HCT116 (cell line): ENCODE measurements around the gene C10orf88. TPM values are rescaled to one million over a fixed set of nuclear protein-coding genes. Genes with fewer than 3 reads are reported as not detected.

Source experiments
- ATAC-seq: fragments of 200-7000 bp; cut with Tn5 transposase; 2 replicates; pipeline ENCODE4 v1.9.1; 2020; ENCODE audit warnings: mild to moderate bottlenecking, moderate library complexity
- Bru-seq: library from RNA; stranded (reverse); fragments of 400-500 nt; gene quantifications from one replicate; lab custom pipeline; 2021; lab: Mats Ljungman, UMichigan
- BruChase-seq, 2 experiments: library from RNA; stranded (reverse); fragments of 400-500 nt; gene quantifications; one replicate each; lab custom pipeline; 2021; lab: Mats Ljungman, UMichigan
- BruUV-seq: library from RNA; stranded (reverse); fragments of 400-500 nt; replicated peaks from 2 replicates; lab custom pipeline; 2021; lab: Mats Ljungman, UMichigan
- CTCF ChIA-PET: fragments of 300-600 bp; sonication (Branson Sonifier 250); formaldehyde crosslinking; loops from one replicate; lab custom pipeline; 2021; ENCODE audit warnings: antibody characterized with exemption; lab: Charles Lee
- POLR2A ChIA-PET: fragments of 300-600, 350-600 bp; sonication (Branson Sonifier 250); formaldehyde crosslinking; loops from one replicate; lab custom pipeline; 2021; ENCODE audit warnings: antibody characterized with exemption; lab: Charles Lee
- RAD21 ChIA-PET, 2 experiments: fragments of 300-600 bp; sonication (Branson Sonifier 250); formaldehyde crosslinking; loops; one replicate each; lab custom pipeline; 2023; ENCODE audit warnings: low total read pairs in 2 of 2; ENCODE audit not compliant: uncharacterized antibody in 2 of 2, unreplicated experiment in 2 of 2, low non-redundant PET in 1 of 2; lab: Charles Lee
- DNase-seq: peaks from one replicate; pipeline ENCODE4 v3.0.0-alpha.2; 2010; ENCODE audit warnings: low read depth, low spot score
- H2AFZ ChIP-seq: fragments of 200-600 bp; shearing (Covaris generic), sonication (generic); 2 replicates; pipeline ENCODE4 v1.6.1; 2017; ENCODE audit warnings: low read depth, mixed run types, mixed read lengths, antibody characterized with exemption, low read length; ENCODE audit not compliant: poor library complexity, severe bottlenecking
- H3K27ac ChIP-seq: 2 replicates; pipeline ENCODE4 v1.5.1; 2012; ENCODE audit warnings: low read depth, low read length
- H3K27me3 ChIP-seq: fragments of 200-600 bp; sonication (generic); 2 replicates; pipeline ENCODE4 v1.6.1; 2016; ENCODE audit warnings: mixed run types, low read length, mixed read lengths; ENCODE audit not compliant: insufficient read depth
- H3K36me3 ChIP-seq, 2 experiments: fragments of 200-500 bp in 1 of 2; fragments of 200-600 bp in 1 of 2; sonication (Bioruptor generic) in 1 of 2; sonication (generic) in 1 of 2; 2 replicates each; pipeline versions ENCODE4 v1.5.1 to v1.6.1; 2014 to 2016; ENCODE audit warnings: low read length in 2 of 2, inconsistent platforms in 1 of 2, mixed read lengths in 1 of 2, mixed run types in 1 of 2; ENCODE audit not compliant: insufficient read depth in 2 of 2, control insufficient read depth in 1 of 2
- H3K4me1 ChIP-seq, 2 experiments: fragments of 200-600 bp in 1 of 2; sonication (generic) in 1 of 2; 2 replicates each; pipeline versions ENCODE4 v1.5.1 to v1.6.1; 2012 to 2017; ENCODE audit warnings: low read length in 2 of 2, inconsistent platforms in 1 of 2, mild to moderate bottlenecking in 1 of 2, mixed read lengths in 1 of 2, mixed run types in 1 of 2, moderate library complexity in 1 of 2; ENCODE audit not compliant: insufficient read depth in 2 of 2, control insufficient read depth in 1 of 2
- H3K4me2 ChIP-seq: fragments of 200-600 bp; sonication (generic); 2 replicates; pipeline ENCODE4 v1.6.1; 2017; ENCODE audit warnings: mixed run types, low read length, mixed read lengths
- H3K4me3 ChIP-seq, 2 experiments: fragments of 200-600 bp in 1 of 2; sonication (generic) in 1 of 2; replicated peaks in 1 of 2; 2 replicates each; pipeline ENCODE4 v1.5.1; 2011 to 2016; ENCODE audit warnings: low read length in 2 of 2, control low read depth in 1 of 2, low read depth in 1 of 2, mild to moderate bottlenecking in 1 of 2, mixed read lengths in 1 of 2, mixed run types in 1 of 2
- H3K79me2 ChIP-seq: fragments of 200-600 bp; sonication (generic); 2 replicates; pipeline ENCODE4 v1.6.1; 2017; ENCODE audit warnings: mild to moderate bottlenecking, mixed run types, low read length, moderate library complexity, mixed read lengths; ENCODE audit not compliant: insufficient read depth
- H3K9ac ChIP-seq: fragments of 200-600 bp; sonication (generic); 2 replicates; pipeline ENCODE4 v1.6.1; 2016; ENCODE audit warnings: low read length, mixed read lengths
- H3K9me2 ChIP-seq: fragments of 200-600 bp; sonication (generic), shearing (Covaris generic); 2 replicates; pipeline ENCODE4 v1.6.1; 2017; ENCODE audit warnings: mixed run types, mild to moderate bottlenecking, moderate library complexity; ENCODE audit not compliant: insufficient read depth
- H3K9me3 ChIP-seq, 2 experiments: fragments of 200-500 bp in 1 of 2; fragments of 200-600 bp in 1 of 2; sonication (Bioruptor generic) in 1 of 2; sonication (generic) in 1 of 2; 2 replicates each; pipeline ENCODE4 v1.6.1; 2014 to 2017; ENCODE audit warnings: low read length in 2 of 2, mixed read lengths in 2 of 2, inconsistent platforms in 1 of 2, low read depth in 1 of 2, mild to moderate bottlenecking in 1 of 2, mixed run types in 1 of 2, moderate library complexity in 1 of 2; ENCODE audit not compliant: control insufficient read depth in 1 of 2, insufficient read depth in 1 of 2
- H4K20me1 ChIP-seq: fragments of 200-600 bp; sonication (generic), shearing (Covaris generic); 2 replicates; pipeline ENCODE4 v1.6.1; 2017; ENCODE audit warnings: mixed run types, mild to moderate bottlenecking, moderate library complexity; ENCODE audit not compliant: insufficient read depth
- CBX3 ChIP-seq: IDR thresholded peaks from 2 replicates; pipeline ENCODE4 v1.6.1; 2012; ENCODE audit warnings: low read depth
- CTCF ChIP-seq, 3 experiments: fragments of 200-600 bp in 1 of 3; sonication (generic) in 1 of 3; IDR thresholded peaks in 2 of 3; conservative IDR thresholded peaks in 1 of 3; 2 replicates each; pipeline ENCODE4 v1.5.1; 2012 to 2017; ENCODE audit warnings: low read depth in 2 of 3, low read length in 2 of 3, antibody characterized with exemption in 1 of 3, borderline replicate concordance in 1 of 3, control low read depth in 1 of 3, mild to moderate bottlenecking in 1 of 3, mixed read lengths in 1 of 3, mixed run types in 1 of 3, moderate library complexity in 1 of 3; ENCODE audit not compliant: insufficient read depth in 1 of 3
- EZH2 ChIP-seq: fragments of 200-600 bp; sonication (generic); IDR thresholded peaks from 2 replicates; pipeline ENCODE4 v1.6.1; 2017; ENCODE audit warnings: antibody characterized with exemption, mixed run types
- EZH2phosphoT487 ChIP-seq: fragments of 200-600 bp; IDR thresholded peaks from 2 replicates; pipeline ENCODE4 v1.6.1; 2018; ENCODE audit warnings: antibody characterized with exemption, borderline replicate concordance
- JUND ChIP-seq: IDR thresholded peaks from 2 replicates; pipeline ENCODE4 v1.6.1; 2012
- MAX ChIP-seq: IDR thresholded peaks from 2 replicates; pipeline ENCODE4 v1.6.1; 2012
- POLR2A ChIP-seq: IDR thresholded peaks from 2 replicates; pipeline ENCODE4 v1.7.0; 2011; ENCODE audit warnings: borderline replicate concordance; ENCODE audit not compliant: insufficient read depth, insufficient read length; ENCODE audit errors: extremely low read depth
- POLR2AphosphoS5 ChIP-seq: IDR thresholded peaks from 2 replicates; pipeline ENCODE4 v1.6.1; 2011; ENCODE audit warnings: mild to moderate bottlenecking, low read depth, low read length, moderate library complexity
- SIN3A ChIP-seq: IDR thresholded peaks from 2 replicates; pipeline ENCODE4 v1.6.1; 2012; ENCODE audit warnings: low read depth
- TCF7L2 ChIP-seq: IDR thresholded peaks from 2 replicates; pipeline ENCODE4 v1.7.0; 2011; ENCODE audit warnings: borderline replicate concordance, inconsistent platforms; ENCODE audit not compliant: insufficient read depth, insufficient read length; ENCODE audit errors: extremely low read depth
- YY1 ChIP-seq: IDR thresholded peaks from 2 replicates; pipeline ENCODE4 v1.6.1; 2011; ENCODE audit warnings: low read length, low read depth, moderate library complexity, mild to moderate bottlenecking; ENCODE audit not compliant: insufficient replicate concordance; ENCODE audit errors: extremely low read depth
- ZBTB33 ChIP-seq: IDR thresholded peaks from 2 replicates; pipeline ENCODE4 v1.6.1; 2011; ENCODE audit warnings: mild to moderate bottlenecking, low read length, moderate library complexity; ENCODE audit not compliant: insufficient replicate concordance; ENCODE audit errors: extremely low read depth
- ZFX ChIP-seq: fragments of 450-650 bp; IDR thresholded peaks from 2 replicates; pipeline ENCODE4 v1.6.1; 2017
- ZNF274 ChIP-seq: fragments of 200-500 bp; sonication (Bioruptor generic); IDR thresholded peaks from 2 replicates; pipeline ENCODE4 v1.6.1; 2014; ENCODE audit warnings: mild to moderate bottlenecking, low read depth, low read length, inconsistent platforms
- intact Hi-C: fragments of 100-400 bp; cut with micrococcal nuclease; formaldehyde crosslinking; loops from 2 replicates; pipeline ENCODE4 v1.10.0; 2022
- long read RNA-seq: library from polyadenylated mRNA; unstranded; transcript quantifications from one replicate; pipeline ENCODE4 v2.0.0, GENCODE V29; 2021; ENCODE audit not compliant: unreplicated experiment
- polyA plus RNA-seq: library from polyadenylated mRNA; unstranded; fragments of >200 nt; gene quantifications from 2 replicates; pipeline ENCODE4 v1.2.1, GENCODE V29; 2012; ENCODE audit warnings: missing spikeins
- total RNA-seq: library from RNA; stranded (reverse); gene quantifications from one replicate; pipeline ENCODE4 v1.2.1, GENCODE V29; 2021; ENCODE audit not compliant: unreplicated experiment
- TF ChIP-seq, protein P1 (sequence below): IDR thresholded peaks from 2 replicates; pipeline ENCODE4 v1.6.1; 2012; ENCODE audit warnings: low read depth

C10orf88 gene
- total RNA-seq (16.2 TPM), Bru-seq, nascent RNA (percentile 87 among the genes with signal in this experiment), BruChase-seq, experiment 1, labeled RNA remaining after a 6-hour chase (percentile 75 among the genes with signal in this experiment), BruChase-seq, experiment 2, labeled RNA remaining after a 2-hour chase (percentile 84 among the genes with signal in this experiment)
- polyA plus RNA-seq = 7.8 and 10.4 TPM in 2 replicates
- long read RNA-seq, transcript C10orf88-204 (6 exons, 2,482 nt) = major isoform, 23 of 30 reads
- long read RNA-seq, partial matches to known transcripts = 5 of 30 reads
- long read RNA-seq, other reads (novel, unspliced or antisense) = 2 of 30 reads

DNA sequence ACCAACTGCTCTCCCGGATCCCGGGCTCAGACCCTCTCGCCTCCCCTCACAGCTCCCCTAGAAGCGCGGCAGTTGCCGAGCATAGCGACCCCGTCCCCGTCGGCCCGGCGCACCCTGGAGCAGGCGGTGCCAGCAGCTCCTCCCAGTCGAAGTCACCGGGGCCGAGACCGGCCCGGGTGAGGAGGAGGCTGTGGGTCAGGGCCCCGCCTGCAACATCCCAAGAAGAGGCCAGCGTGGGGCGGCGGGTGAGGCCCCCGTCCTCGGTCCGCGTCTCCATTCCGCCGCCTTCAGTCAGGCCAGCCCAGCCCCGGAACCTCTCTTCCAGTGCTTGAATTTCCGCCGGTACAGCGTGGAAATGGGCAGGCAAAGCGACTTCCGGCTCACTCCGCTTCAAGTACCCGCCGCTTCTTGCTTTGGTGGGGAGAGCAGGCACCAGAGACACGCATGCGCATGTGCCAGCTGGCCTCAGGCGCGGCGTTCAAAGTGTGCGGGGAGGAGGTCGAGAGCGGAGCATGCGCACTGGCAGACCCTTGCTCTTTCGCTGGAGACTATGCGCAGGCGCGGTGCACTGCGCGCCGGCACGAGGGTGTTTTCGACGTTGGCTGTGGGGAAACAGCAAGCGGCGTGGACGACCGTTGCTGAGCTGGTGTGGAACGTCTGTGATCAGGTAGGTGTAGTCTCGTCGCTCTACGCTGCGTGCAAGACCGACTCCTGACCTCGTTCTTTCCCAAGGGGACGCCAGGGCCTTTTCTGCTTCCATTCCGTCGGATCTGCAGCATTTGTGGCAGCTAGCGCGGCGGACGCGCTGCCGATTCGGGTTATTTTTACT lies at the start of gene C10orf88:
TSS of gene C10orf88 (minus strand) at position 326 of the 829 bp plus-strand sequence. CDS start at position 277, 49 bp downstream.
- no peak for TF ChIP-seq SIN3A
- TF ChIP-seq, protein P1, sequence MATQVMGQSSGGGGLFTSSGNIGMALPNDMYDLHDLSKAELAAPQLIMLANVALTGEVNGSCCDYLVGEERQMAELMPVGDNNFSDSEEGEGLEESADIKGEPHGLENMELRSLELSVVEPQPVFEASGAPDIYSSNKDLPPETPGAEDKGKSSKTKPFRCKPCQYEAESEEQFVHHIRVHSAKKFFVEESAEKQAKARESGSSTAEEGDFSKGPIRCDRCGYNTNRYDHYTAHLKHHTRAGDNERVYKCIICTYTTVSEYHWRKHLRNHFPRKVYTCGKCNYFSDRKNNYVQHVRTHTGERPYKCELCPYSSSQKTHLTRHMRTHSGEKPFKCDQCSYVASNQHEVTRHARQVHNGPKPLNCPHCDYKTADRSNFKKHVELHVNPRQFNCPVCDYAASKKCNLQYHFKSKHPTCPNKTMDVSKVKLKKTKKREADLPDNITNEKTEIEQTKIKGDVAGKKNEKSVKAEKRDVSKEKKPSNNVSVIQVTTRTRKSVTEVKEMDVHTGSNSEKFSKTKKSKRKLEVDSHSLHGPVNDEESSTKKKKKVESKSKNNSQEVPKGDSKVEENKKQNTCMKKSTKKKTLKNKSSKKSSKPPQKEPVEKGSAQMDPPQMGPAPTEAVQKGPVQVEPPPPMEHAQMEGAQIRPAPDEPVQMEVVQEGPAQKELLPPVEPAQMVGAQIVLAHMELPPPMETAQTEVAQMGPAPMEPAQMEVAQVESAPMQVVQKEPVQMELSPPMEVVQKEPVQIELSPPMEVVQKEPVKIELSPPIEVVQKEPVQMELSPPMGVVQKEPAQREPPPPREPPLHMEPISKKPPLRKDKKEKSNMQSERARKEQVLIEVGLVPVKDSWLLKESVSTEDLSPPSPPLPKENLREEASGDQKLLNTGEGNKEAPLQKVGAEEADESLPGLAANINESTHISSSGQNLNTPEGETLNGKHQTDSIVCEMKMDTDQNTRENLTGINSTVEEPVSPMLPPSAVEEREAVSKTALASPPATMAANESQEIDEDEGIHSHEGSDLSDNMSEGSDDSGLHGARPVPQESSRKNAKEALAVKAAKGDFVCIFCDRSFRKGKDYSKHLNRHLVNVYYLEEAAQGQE = no peak
- TF ChIP-seq EZH2phosphoT487 = no peak
- TF ChIP-seq CBX3 = peak; percentile 100
- TF ChIP-seq POLR2A = peak; percentile 43
- TF ChIP-seq TCF7L2 = peak; percentile 98
- TF ChIP-seq EZH2 = no peak
- peak; percentile 100 for TF ChIP-seq MAX
- no peak for TF ChIP-seq ZNF274
- TF ChIP-seq ZBTB33 = peak; percentile 44
- TF ChIP-seq ZFX = peak; percentile 80
- TF ChIP-seq POLR2AphosphoS5 = peak; percentile 90
- TF ChIP-seq YY1 = peak; percentile 90
- no peak for TF ChIP-seq JUND
- TF ChIP-seq CTCF (IDR thresholded peaks at IDR 0.05 in 2 of 3, conservative IDR thresholded peaks at IDR 0.05 in 1 of 3; ENCODE audit: borderline replicate concordance in 1 of 3, insufficient read depth in 1 of 3, low read depth in 2 of 3, low read length in 2 of 3) = no peak
- BruUV-seq = no TSS peak
- no peaks in the 10 kb centered on the region for H3K27me3 ChIP-seq
- DNase-seq = peak; percentile 99
- ATAC-seq = peak; percentile 99
- H3K79me2 ChIP-seq = 0 out of 2 replicates have a peak, but pooled peaks cover 4% of the 10 kb centered on the region
- intact Hi-C loops = loop anchor here (1.0 kb wide), 2 partner anchors 26 to 54 kb away; partner anchors contain the start of genes IKZF5 and PSTK
- 0 out of 4 replicates have a peak, but pooled peaks cover 0 to 5% of the 10 kb centered on the region in 2 experiments for H3K36me3 ChIP-seq
- H3K4me1 ChIP-seq = peaks cover 0 to 16% of the 10 kb centered on the region in 2 experiments; a peak in 2 of 4 replicates
- no peaks in the 10 kb centered on the region for H3K9me2 ChIP-seq
- H2AFZ ChIP-seq = peak within 1 kb of the TSS; percentile 40
- peak within 1 kb of the TSS; percentile 72 to 83 for H3K4me3 ChIP-seq
- H4K20me1 ChIP-seq = no peaks in the 10 kb centered on the region
- peak within 1 kb of the TSS; percentile 66; the same call in 1 of the 2 replicates for H3K27ac ChIP-seq
- H3K9ac ChIP-seq = peak within 1 kb of the TSS; percentile 75
- ChIA-PET POLR2A (no interaction called here), CTCF (interaction anchor here (1.4 kb wide), 1 partner anchor 26 kb away, joined by 7 read pairs; the partner anchor contains the start of gene PSTK), RAD21 (no interaction called here)
- peaks cover 0 to 7% of the 10 kb centered on the region in 2 experiments; a peak in 1 of 4 replicates for H3K9me3 ChIP-seq
- peak within 1 kb of the TSS; percentile 90 for H3K4me2 ChIP-seq
